K562 (cell line): ENCODE data around the gene THADA. TPM values are rescaled to one million over a fixed set of nuclear protein-coding genes. Genes with fewer than 3 reads are reported as not detected.

Experiments used
- ATF7 ChIP-seq: fragments of 450-650 bp; IDR thresholded peaks from 2 replicates; pipeline ENCODE4 v1.7.1; 2014; ENCODE audit warnings: mild to moderate bottlenecking, moderate library complexity
- BDP1 ChIP-seq: IDR thresholded peaks from 3 replicates; pipeline ENCODE4 v1.6.1; 2011; ENCODE audit not compliant: insufficient read length, insufficient read depth
- CBFA2T2 ChIP-seq: fragments of 450-650 bp; conservative IDR thresholded peaks from 2 replicates; pipeline ENCODE4 v1.6.1; 2017; ENCODE audit warnings: mild to moderate bottlenecking
- CBX5 ChIP-seq: IDR thresholded peaks from 2 replicates; pipeline ENCODE4 v1.6.1; 2014; ENCODE audit warnings: low read depth, borderline replicate concordance
- CC2D1A ChIP-seq: fragments of 450-650 bp; IDR thresholded peaks from 2 replicates; pipeline ENCODE4 v1.6.1; 2017; ENCODE audit warnings: mild to moderate bottlenecking
- CHD1 ChIP-seq: fragments of 200-600 bp; sonication (generic); IDR thresholded peaks from one replicate; pipeline ENCODE4 v1.6.1; 2012; ENCODE audit warnings: mild to moderate bottlenecking, moderate library complexity, low read length, inconsistent platforms
- ELF2 ChIP-seq: fragments of 250-450 bp; sonication (Bioruptor Pico); IDR thresholded peaks from 2 replicates; pipeline ENCODE4 v1.5.0; 2021; ENCODE audit warnings: mild to moderate bottlenecking
- ELF4 ChIP-seq: fragments of 450-650 bp; formaldehyde crosslinking; IDR thresholded peaks from 2 replicates; pipeline ENCODE4 v1.4.0; 2022; ENCODE audit warnings: missing genetic modification characterization
- FOSL1 ChIP-seq: fragments of 200-800 bp; sonication (Bioruptor generic); conservative IDR thresholded peaks from 2 replicates; pipeline ENCODE4 v1.6.1; 2016; ENCODE audit warnings: missing genetic modification characterization, missing compliant biosample characterization
- GATA2 ChIP-seq: sonication (generic); formaldehyde crosslinking; IDR thresholded peaks from 2 replicates; pipeline ENCODE4 v1.4.0; 2020; ENCODE audit warnings: mild to moderate bottlenecking, missing genetic modification reagents
- GTF2A2 ChIP-seq: IDR thresholded peaks from 2 replicates; pipeline ENCODE4 v1.6.1; 2016; ENCODE audit warnings: mild to moderate bottlenecking, missing genetic modification characterization, missing compliant biosample characterization
- HOMEZ ChIP-seq: fragments of 250-450 bp; sonication (Bioruptor Pico); IDR thresholded peaks from 2 replicates; pipeline ENCODE4 v1.4.0; 2020; ENCODE audit warnings: mild to moderate bottlenecking, moderate library complexity
- KDM2B ChIP-seq: fragments of 250-450 bp; sonication (Bioruptor Pico); IDR thresholded peaks from 2 replicates; pipeline ENCODE4 v1.8.0; 2021; ENCODE audit warnings: mild to moderate bottlenecking, moderate library complexity
- KLF16 ChIP-seq: IDR thresholded peaks from 2 replicates; pipeline ENCODE4 v1.6.1; 2016; ENCODE audit warnings: antibody characterized with exemption
- MEF2A ChIP-seq: IDR thresholded peaks from 2 replicates; pipeline ENCODE4 v1.6.1; 2011; ENCODE audit warnings: low read depth, mild to moderate bottlenecking, low read length, moderate library complexity; ENCODE audit not compliant: control insufficient read depth
- MTA1 ChIP-seq: fragments of 450-650 bp; IDR thresholded peaks from 2 replicates; pipeline ENCODE4 v1.6.1; 2017; ENCODE audit warnings: borderline replicate concordance
- NFE2 ChIP-seq: IDR thresholded peaks from 2 replicates; pipeline ENCODE4 v1.6.1; 2014; ENCODE audit warnings: antibody characterized with exemption, low read depth
- PHF20 ChIP-seq: fragments of 450-650 bp; IDR thresholded peaks from 2 replicates; pipeline ENCODE4 v1.6.1; 2018; ENCODE audit not compliant: partially characterized antibody
- SMARCB1 ChIP-seq: IDR thresholded peaks from 2 replicates; pipeline ENCODE4 v1.6.1; 2011; ENCODE audit warnings: improper control_type of control experiment, low read depth; ENCODE audit not compliant: insufficient read length
- SOX6 ChIP-seq: fragments of 450-650 bp; IDR thresholded peaks from 2 replicates; pipeline ENCODE4 v1.6.1; 2014; ENCODE audit warnings: mild to moderate bottlenecking
- SRSF7 ChIP-seq: fragments of 200-400 bp; formaldehyde crosslinking; optimal IDR thresholded peaks from 2 replicates; pipeline ENCODE3; 2017; ENCODE audit warnings: mild to moderate bottlenecking, low read depth, low read length
- TCFL5 ChIP-seq: fragments of 250-450 bp; sonication (Bioruptor Pico); conservative IDR thresholded peaks from 2 replicates; pipeline ENCODE4 v1.6.1; 2021; ENCODE audit warnings: mild to moderate bottlenecking, moderate library complexity, matching md5 sums
- TRIM28 ChIP-seq: fragments of 450-650 bp; IDR thresholded peaks from 2 replicates; pipeline ENCODE4 v1.6.1; 2017
- YBX1 ChIP-seq: fragments of 450-650 bp; IDR thresholded peaks from 2 replicates; pipeline ENCODE4 v1.7.1; 2016; ENCODE audit warnings: mild to moderate bottlenecking
- ZBTB17 ChIP-seq: fragments of 450-650 bp; formaldehyde crosslinking; IDR thresholded peaks from 2 replicates; pipeline ENCODE4 v1.4.0; 2020; ENCODE audit warnings: mild to moderate bottlenecking
- ZNF212 ChIP-seq: fragments of 450-650 bp; formaldehyde crosslinking; IDR thresholded peaks from 2 replicates; pipeline ENCODE4 v1.4.0; 2020; ENCODE audit warnings: mild to moderate bottlenecking
- ZNF384 ChIP-seq: IDR thresholded peaks from 2 replicates; pipeline ENCODE4 v1.6.1; 2012; ENCODE audit warnings: low read depth, low read length, improper control_type of control experiment
- ZNF431 ChIP-seq: sonication (generic); formaldehyde crosslinking; IDR thresholded peaks from 2 replicates; pipeline ENCODE4 v1.8.0; 2022; ENCODE audit warnings: mild to moderate bottlenecking, missing genetic modification reagents
- ZNF507 ChIP-seq: conservative IDR thresholded peaks from 2 replicates; pipeline ENCODE4 v1.6.1; 2017; ENCODE audit warnings: missing genetic modification characterization, missing compliant biosample characterization
- ZNF655 ChIP-seq: fragments of 250-450 bp; sonication (Bioruptor Pico); IDR thresholded peaks from 2 replicates; pipeline ENCODE4 v1.5.0; 2021
- polyA plus RNA-seq, 8 experiments: library from polyadenylated mRNA; depleted of rRNA in 4 of 8; stranded (reverse) in 5 of 8; unstranded in 3 of 8; fragments of >200 nt; fragmentation: Nextera tagmentation in 2 of 8; fragmentation: Illumina TruSeq in 1 of 8; extraction: Ambion mirVana in 2 of 8; extraction: Trizol in 1 of 8; gene quantifications; 2 replicates each; pipeline versions ENCODE4 v1.2.1 to v1.2.3, GENCODE V29; 2011 to 2014; ENCODE audit warnings: inconsistent platforms in 1 of 8, missing spikeins in 1 of 8
- total RNA-seq, 7 experiments: library from RNA; depleted of rRNA in 6 of 7; stranded (reverse); fragments of >200 nt in 6 of 7; fragmentation: Illumina TruSeq in 2 of 7; extraction: Trizol in 2 of 7; gene quantifications; 2 replicates each; pipeline versions ENCODE4 v1.2.1 to v1.2.3, GENCODE V29; 2011 to 2021; ENCODE audit warnings: low replicate concordance in 1 of 7

THADA gene
- total and polyA plus RNA-seq, 9 of the 15 experiments (the other 6 are each of a cell fraction or from before 2014, with no cell fraction given), result 17.8 to 34.7 (median 31.9) TPM

DNA sequence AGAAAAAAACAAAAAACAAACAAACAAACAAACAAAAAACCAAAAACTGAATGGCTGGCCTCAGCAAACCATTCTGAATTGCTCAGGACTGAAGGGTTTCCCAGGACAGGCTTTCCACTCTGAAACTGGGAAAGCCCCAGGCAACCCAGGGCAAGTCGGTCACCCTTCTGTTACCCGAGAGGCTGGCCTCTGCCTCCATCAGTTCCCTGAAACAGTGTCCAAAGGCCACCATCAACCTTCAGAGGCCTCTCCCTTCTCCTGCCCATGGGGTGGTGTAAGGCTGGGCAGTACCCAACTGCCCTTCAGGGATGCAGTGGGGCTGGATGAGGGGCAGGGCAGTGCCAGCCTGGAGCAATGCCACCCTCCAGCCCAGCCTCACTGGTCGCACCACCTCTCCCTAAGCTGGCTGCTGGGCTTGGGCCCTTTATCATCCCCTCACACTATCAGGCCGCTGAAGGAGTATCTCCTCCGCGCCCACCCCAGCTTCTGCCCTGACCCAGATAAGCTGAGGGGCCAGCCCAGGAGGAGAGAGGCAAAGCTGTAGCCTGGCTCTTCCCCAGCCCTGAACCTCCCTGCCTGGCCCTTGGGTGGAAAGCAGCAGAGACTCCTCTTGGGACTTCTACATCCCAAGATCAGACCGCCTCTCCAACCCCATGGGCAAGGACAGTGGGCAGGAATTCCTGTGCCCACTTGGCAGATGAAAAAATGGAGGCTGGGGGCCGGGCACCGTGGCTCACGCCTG is 405.4 kb downstream of the THADA start (continued):
- TF ChIP-seq FOSL1 (tag), result 0 out of 2 replicates have a peak, but pooled peaks have one; percentile 12
- no peak for TF ChIP-seq ATF7
- TF ChIP-seq GTF2A2 (tag), result no peak
- peak; percentile 79 for TF ChIP-seq SOX6
- TF ChIP-seq CBFA2T2, result peak; percentile 91
- TF ChIP-seq KLF16, result peak; percentile 91
- peak; percentile 85 for TF ChIP-seq GATA2 (CRISPR knock-in tag)
- TF ChIP-seq KDM2B, result 0 out of 2 replicates have a peak, but pooled peaks have one; percentile 4
- no peak for TF ChIP-seq MEF2A
- peak; percentile 88 for TF ChIP-seq ZBTB17 (CRISPR knock-in tag)
- peak; percentile 52; the same call in 1 of the 2 replicates for TF ChIP-seq MTA1
- no peak for TF ChIP-seq CBX5
- TF ChIP-seq ZNF431 (CRISPR knock-in tag), result no peak
- TF ChIP-seq NFE2, result no peak; the same call in 1 of the 2 replicates
- TF ChIP-seq PHF20, result peak; percentile 4
- peak; percentile 30; the same call in 1 of the 2 replicates for TF ChIP-seq CC2D1A
- peak; percentile 6; the same call in 1 of the 2 replicates for TF ChIP-seq ZNF212 (CRISPR knock-in tag)
- TF ChIP-seq SMARCB1, result peak; percentile 44
- TF ChIP-seq BDP1, result no peak
- 0 out of 2 replicates have a peak, but pooled peaks have one; percentile 24 for TF ChIP-seq ZNF384
- peak; percentile 33; the same call in 1 of the 2 replicates for TF ChIP-seq ELF2
- no peak for TF ChIP-seq SRSF7
- 0 out of 2 replicates have a peak, but pooled peaks have one; percentile 8 for TF ChIP-seq HOMEZ (CRISPR knock-in tag)
- no peak; the same call in 1 of the 2 replicates for TF ChIP-seq TRIM28
- TF ChIP-seq CHD1, result no peak
- peak; percentile 70; the same call in 1 of the 2 replicates for TF ChIP-seq ELF4 (CRISPR knock-in tag)
- no peak for TF ChIP-seq TCFL5 (CRISPR knock-in tag)
- no peak for TF ChIP-seq ZNF655 (CRISPR knock-in tag)
- no peak for TF ChIP-seq ZNF507
- TF ChIP-seq YBX1, result no peak
